Smooth muscle cell (in vitro differentiated cells): ENCODE results near the gene NAP1L5. TPM values are rescaled to one million over a fixed set of nuclear protein-coding genes. Genes with fewer than 3 reads are reported as not detected.

Experiments
- DNase-seq: peaks from one replicate; lab custom pipeline; 2025; ENCODE audit not compliant: unreplicated experiment; lab: John Stamatoyannopoulos, UW
- H2AFZ ChIP-seq: fragments of 200-600 bp; sonication (generic); 2 replicates; pipeline ENCODE4 v1.6.0; 2016; ENCODE audit warnings: antibody characterized with exemption, low read depth, mild to moderate bottlenecking
- H3F3A ChIP-seq: fragments of 200-600 bp; sonication (generic); 2 replicates; pipeline ENCODE4 v1.6.0; 2017; ENCODE audit warnings: antibody characterized with exemption, low read depth
- H3K27ac ChIP-seq: fragments of 200-600 bp; sonication (generic); 2 replicates; pipeline ENCODE4 v1.5.1; 2016; ENCODE audit warnings: low read depth, mild to moderate bottlenecking
- H3K27me3 ChIP-seq: fragments of 200-600 bp; sonication (generic); 2 replicates; pipeline ENCODE4 v1.6.1; 2016; ENCODE audit warnings: low read depth, mild to moderate bottlenecking
- H3K36me3 ChIP-seq: fragments of 200-600 bp; sonication (generic); 2 replicates; pipeline ENCODE4 v1.5.1; 2016; ENCODE audit warnings: low read depth
- H3K4me1 ChIP-seq: fragments of 200-600 bp; sonication (generic); 2 replicates; pipeline ENCODE4 v1.5.1; 2016; ENCODE audit warnings: low read depth
- H3K4me2 ChIP-seq: fragments of 200-600 bp; sonication (generic); 2 replicates; pipeline ENCODE4 v1.6.0; 2016; ENCODE audit warnings: mild to moderate bottlenecking
- H3K4me3 ChIP-seq: fragments of 200-600 bp; sonication (generic); 2 replicates; pipeline ENCODE4 v1.5.1; 2016; ENCODE audit warnings: mild to moderate bottlenecking
- H3K79me2 ChIP-seq: fragments of 200-600 bp; sonication (generic); 2 replicates; pipeline ENCODE4 v1.6.0; 2016; ENCODE audit warnings: low read depth, mild to moderate bottlenecking
- H3K9ac ChIP-seq: fragments of 200-600 bp; sonication (generic); 2 replicates; pipeline ENCODE4 v1.6.0; 2016; ENCODE audit warnings: low read depth
- H3K9me3 ChIP-seq: fragments of 200-600 bp; sonication (generic); replicated peaks from 2 replicates; pipeline ENCODE4 v1.5.1; 2016; ENCODE audit warnings: low read depth
- H4K20me1 ChIP-seq: fragments of 200-600 bp; sonication (generic); 2 replicates; pipeline ENCODE4 v1.6.0; 2016; ENCODE audit warnings: low read depth
- CTCF ChIP-seq: fragments of 200-600 bp; sonication (generic); IDR thresholded peaks from 2 replicates; pipeline ENCODE4 v1.5.1; 2017; ENCODE audit warnings: borderline replicate concordance, mild to moderate bottlenecking, antibody characterized with exemption; ENCODE audit not compliant: insufficient read depth, poor library complexity, severe bottlenecking
- WGBS: methylation state at CpG from one replicate; pipeline ENCODE4 v1.1.7; 2016; ENCODE audit warnings: low lambda C conversion rate; 5-methylcytosine and 5-hydroxymethylcytosine counted together
- polyA plus RNA-seq: library from polyadenylated mRNA; unstranded; fragments of >200 nt; fragmentation: Nextera tagmentation; extraction: Ambion mirVana; gene quantifications from 2 replicates; pipeline ENCODE4 v1.2.1, GENCODE V29; 2016
- total RNA-seq: library from RNA; depleted of rRNA; stranded (reverse); fragments of >200 nt; gene quantifications from 2 replicates; pipeline ENCODE4 v1.2.3, GENCODE V29; 2014

NAP1L5 gene
- total and polyA plus RNA-seq, 2 experiments from 2014 or later, result 3.5 to 3.8 TPM

- Histone ChIP-seq H4K20me1 (no peaks in the 10 kb centered on the region), H2AFZ (no peak overlapping the region), H3K27ac (no peak overlapping the region), H3F3A (no peaks in the 10 kb centered on the region), H3K79me2 (no peaks in the 10 kb centered on the region), H3K27me3 (no peaks in the 10 kb centered on the region), H3K4me3 (no peak overlapping the region), H3K9ac (no peak overlapping the region), H3K4me2 (no peak overlapping the region), H3K4me1 (no peaks in the 10 kb centered on the region), H3K36me3 (peaks cover under 1% of the 10 kb centered on the region), H3K9me3 (no peaks in the 10 kb centered on the region)
- no peak for DNase-seq
- WGBS, result 90% methylated on average over 3 of the region's 3 CpGs
- no peak for TF ChIP-seq CTCF
These were observed 8.3 kb upstream of the NAP1L5 start for GRCh38 chr4:88705805-88706492.

GRCh38 chr4:88705223-88705622, 7.6 kb upstream of the NAP1L5 start:
- no peak overlapping the region for H2AFZ ChIP-seq
- no peaks in the 10 kb centered on the region for H3K79me2 ChIP-seq
- H3K36me3 ChIP-seq, result no peaks in the 10 kb centered on the region
- H3K27me3 ChIP-seq, result no peaks in the 10 kb centered on the region
- no peak overlapping the region for H3K4me2 ChIP-seq
- H3K9me3 ChIP-seq, result no peaks in the 10 kb centered on the region
- no peaks in the 10 kb centered on the region for H3F3A ChIP-seq
- H3K27ac ChIP-seq, result no peak overlapping the region
- no peaks in the 10 kb centered on the region for H3K4me1 ChIP-seq
- DNase-seq, result no peak
- no peaks in the 10 kb centered on the region for H4K20me1 ChIP-seq
- no peak overlapping the region for H3K9ac ChIP-seq
- no peak overlapping the region for H3K4me3 ChIP-seq
- TF ChIP-seq CTCF, result no peak

GRCh38 chr4:88702782-88703181, 5.2 kb upstream of the NAP1L5 start:
- no peak overlapping the region for H2AFZ ChIP-seq
- H3K27ac ChIP-seq, result no peak overlapping the region
- H3K36me3 ChIP-seq, result no peaks in the 10 kb centered on the region
- H3K4me3 ChIP-seq, result no peak overlapping the region
- no peak overlapping the region for H3K9ac ChIP-seq
- H3K79me2 ChIP-seq, result no peaks in the 10 kb centered on the region
- H3K27me3 ChIP-seq, result no peaks in the 10 kb centered on the region
- no peak for TF ChIP-seq CTCF
- no peak overlapping the region for H3K4me2 ChIP-seq
- no peaks in the 10 kb centered on the region for H3F3A ChIP-seq
- DNase-seq, result no peak
- H3K9me3 ChIP-seq, result no peaks in the 10 kb centered on the region
- WGBS, result 89% methylated on average over 2 of the region's 2 CpGs
- no peaks in the 10 kb centered on the region for H3K4me1 ChIP-seq
- no peaks in the 10 kb centered on the region for H4K20me1 ChIP-seq

GRCh38 chr4:88698519-88698918, 890 bp upstream of the NAP1L5 start:
- Histone ChIP-seq H3K27ac (no peak overlapping the region), H3K4me1 (peaks cover 5% of the 10 kb centered on the region), H3K9me3 (no peaks in the 10 kb centered on the region), H3K4me3 (no peak overlapping the region), H3K27me3 (no peaks in the 10 kb centered on the region), H3K36me3 (no peaks in the 10 kb centered on the region), H3K79me2 (no peaks in the 10 kb centered on the region), H4K20me1 (no peaks in the 10 kb centered on the region), H2AFZ (no peak overlapping the region), H3K4me2 (no peak overlapping the region), H3F3A (no peaks in the 10 kb centered on the region), H3K9ac (no peak overlapping the region)
- no CpG with 5 or more reads among the region's 7 CpGs for WGBS
- DNase-seq, result no peak
- no peak for TF ChIP-seq CTCF
